Cerebellar cortex (tissue), 1 donor: Measurements from ENCODE around the gene TXK.

Source experiments
- DNase-seq: peaks from one replicate; pipeline ENCODE4 v3.0.0-alpha.2; 2015; ENCODE audit warnings: low spot score

The TXK gene

GRCh38 chr4:48103483-48104139, 30.4 kb downstream of the TXK start:
- DNase-seq, result no peak

DNA sequence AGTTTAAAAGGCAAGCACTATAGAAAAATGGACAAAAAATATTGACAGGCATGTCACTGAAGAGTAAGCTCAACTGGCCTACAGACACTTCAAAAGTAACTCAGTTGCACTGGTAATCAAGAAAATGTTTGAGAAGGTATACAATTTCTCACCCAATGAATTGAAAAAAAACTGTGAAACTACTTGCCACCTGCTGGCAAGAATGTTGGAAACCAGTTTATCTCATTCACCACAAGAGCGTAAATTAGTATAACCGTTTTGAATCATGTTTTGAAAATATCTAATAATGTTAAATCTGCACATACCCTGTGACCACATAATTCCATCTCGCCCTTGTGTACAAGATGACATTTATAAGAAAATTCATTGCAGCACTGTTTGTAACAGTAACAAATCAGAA, 31.7 kb downstream of the TXK start:
- no peak for DNase-seq

GRCh38 chr4:48100256-48100655, 33.8 kb downstream of the TXK start:
- no peak for DNase-seq

DNA sequence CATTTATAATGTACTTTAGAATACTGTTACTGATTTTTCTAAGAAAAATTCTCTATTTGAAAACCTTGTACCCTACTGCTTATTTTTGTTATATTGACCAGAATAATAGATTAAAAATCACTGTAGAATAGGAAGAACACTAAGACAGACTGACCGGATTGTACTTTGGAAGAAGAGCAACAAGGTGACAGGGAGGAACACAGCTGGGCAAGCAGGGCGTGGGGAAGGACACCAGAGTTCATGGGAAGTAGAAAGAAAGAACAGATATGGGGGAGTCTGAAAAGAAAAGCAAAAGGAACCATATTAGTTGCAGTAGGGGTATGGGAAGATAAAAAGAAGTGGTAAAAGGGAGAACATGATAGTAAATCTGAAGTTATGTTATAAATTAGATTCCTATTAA, 38.6 kb downstream of the TXK start:
- DNase-seq, result no peak

GRCh38 chr4:48093991-48094416, 40.0 kb downstream of the TXK start:
- no peak for DNase-seq

- no peak for DNase-seq
Measured at GRCh38 chr4:48090621-48091020, 43.4 kb downstream of the TXK start.

GRCh38 chr4:48085821-48086589, 48.0 kb downstream of the TXK start:
- no peak for DNase-seq

DNA sequence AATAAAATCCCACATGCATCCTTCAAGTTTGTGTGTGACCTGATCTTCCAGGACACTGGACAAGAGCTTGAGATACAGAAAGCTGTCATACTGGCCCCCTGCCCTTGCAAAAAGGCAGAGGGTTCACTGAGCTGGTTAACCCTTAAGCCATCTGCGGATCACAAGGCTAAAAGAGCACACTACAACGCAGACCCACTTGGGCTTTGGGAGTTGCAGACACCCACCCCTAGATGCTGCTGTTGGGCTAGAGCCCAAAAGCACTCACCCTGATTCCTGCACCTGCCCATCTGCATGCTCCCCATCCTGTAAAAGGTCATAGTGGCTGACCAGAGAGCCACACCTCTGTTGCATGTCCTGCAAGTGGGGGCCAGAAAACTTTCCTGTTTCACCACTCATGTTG, 51.1 kb downstream of the TXK start:
- no peak for DNase-seq

DNA sequence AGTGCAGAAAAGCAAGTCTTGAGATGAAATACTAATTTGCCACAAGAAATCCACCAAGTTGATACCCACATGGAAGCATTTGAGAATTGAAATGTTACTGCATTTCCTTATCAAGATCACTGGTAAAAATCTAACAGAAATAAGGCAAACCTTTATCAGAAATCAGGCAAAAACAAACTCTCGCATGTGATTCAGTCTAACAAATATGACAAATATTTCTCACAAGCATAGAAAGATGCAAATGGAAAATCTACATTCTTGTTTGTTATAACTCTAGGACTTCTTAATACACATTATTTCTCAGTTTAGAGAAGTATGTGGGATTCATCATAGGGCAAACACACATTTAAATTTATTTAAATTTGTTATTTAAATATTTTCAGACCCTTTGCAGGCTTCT, 52.9 kb downstream of the TXK start:
- DNase-seq, result no peak

DNA sequence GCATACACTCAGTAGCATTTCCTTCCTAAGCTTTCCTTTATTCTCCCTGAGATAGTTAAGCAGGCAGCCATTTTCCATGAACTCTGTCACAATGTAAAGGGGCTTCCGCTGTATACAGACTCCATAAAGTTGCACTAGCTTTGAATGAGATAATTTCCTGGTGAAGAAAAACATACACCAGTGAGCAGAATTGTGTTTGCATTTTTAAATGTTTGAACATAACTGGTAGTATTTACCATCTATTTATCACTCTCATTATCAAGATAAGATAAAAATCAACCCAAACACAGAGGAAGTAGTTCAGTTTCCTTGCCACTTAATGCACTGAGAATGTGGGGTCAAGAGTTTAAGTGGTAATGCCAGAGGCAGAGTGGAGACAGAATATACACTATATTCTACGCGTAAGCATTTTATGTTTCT, 54.1 kb downstream of the TXK start:
- DNase-seq, result no peak

DNA sequence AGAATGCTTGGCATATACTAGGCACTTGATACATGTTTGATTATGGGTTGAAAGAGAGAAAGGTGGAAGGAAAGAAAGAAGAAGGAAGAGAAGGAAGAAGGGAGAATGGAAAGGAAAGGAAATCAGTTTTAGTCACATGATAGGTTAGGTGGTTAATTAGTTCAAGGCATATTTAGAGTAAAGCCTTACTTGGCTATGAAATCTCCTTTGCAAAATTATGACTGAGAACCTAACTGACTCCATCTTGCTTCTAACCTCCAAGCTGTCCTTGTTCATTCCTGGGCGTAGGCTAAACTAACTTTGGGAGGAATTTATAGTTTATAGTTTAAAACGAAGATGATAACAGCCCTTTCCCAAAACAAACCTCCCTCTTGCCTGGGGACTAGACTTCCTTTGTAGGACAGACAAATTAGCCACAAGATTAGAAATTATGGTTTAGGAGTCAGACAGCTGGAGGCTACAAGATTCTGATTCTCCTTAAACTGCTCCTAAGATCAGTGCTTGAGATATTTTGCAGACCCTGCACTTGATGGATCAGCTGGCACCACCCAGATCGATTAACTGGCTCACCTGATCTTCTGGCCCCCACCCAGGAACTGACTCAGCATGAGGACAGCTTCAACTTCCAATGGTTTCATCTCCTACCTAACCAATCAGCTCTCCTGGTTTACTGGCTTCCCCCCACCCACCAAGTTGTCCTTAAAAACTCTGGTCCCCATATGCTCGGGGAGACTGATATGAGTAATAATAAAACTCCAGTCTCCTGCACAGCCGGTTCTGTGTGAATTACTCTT, 55.0 kb downstream of the TXK start:
- DNase-seq, result no peak

- no peak for DNase-seq
Measured at GRCh38 chr4:48078425-48078824, 55.6 kb downstream of the TXK start.

DNA sequence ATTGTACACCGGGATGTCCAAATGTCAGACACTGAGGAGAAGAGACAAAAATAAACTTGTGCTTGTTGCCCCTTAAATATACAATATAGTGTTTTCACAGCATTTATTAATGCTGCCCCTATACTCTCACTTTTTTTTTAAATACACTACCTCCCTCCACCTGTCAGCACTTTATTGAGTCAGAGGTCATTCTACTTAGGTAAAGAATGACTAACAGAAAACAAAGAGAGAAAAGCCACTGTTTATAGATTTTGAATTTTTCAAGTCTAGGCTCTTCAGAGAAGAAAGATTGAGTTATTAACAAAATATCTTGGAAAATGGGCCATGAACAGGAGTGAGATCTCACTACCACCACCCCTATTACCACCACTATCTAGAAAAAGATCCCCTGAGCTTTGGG, 59.4 kb downstream of the TXK start:
- no peak for DNase-seq

- no peak for DNase-seq
Measured at GRCh38 chr4:48073567-48074103, 60.4 kb downstream of the TXK start.

GRCh38 chr4:48071191-48071590, 62.9 kb downstream of the TXK start:
- no peak for DNase-seq

- no peak for DNase-seq
Measured at GRCh38 chr4:48069026-48069425, 65.0 kb downstream of the TXK start.

- no peak for DNase-seq
Measured at GRCh38 chr4:48068182-48068581, 65.9 kb downstream of the TXK start.

DNA sequence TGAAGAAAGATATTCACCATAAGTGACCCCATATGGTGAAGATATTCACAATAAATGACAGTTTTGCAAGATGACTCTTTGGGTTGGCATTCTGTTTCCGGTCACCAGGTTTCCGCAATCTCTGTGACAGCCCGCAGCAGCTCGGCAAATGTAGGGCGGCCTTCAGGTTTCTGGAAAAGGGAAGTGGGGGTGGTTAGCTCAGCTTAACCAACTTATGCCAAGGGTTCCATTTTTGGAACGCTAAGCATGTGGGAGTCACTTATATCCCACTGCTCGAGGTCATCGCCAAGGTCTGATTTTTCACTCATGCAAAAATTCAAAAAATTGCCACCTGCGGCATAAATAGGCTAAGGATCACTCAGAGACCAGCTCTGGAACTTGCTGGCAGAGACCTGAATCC, 66.5 kb downstream of the TXK start:
- no peak for DNase-seq

GRCh38 chr4:48065587-48066052, 68.4 kb downstream of the TXK start:
- DNase-seq, result no peak

DNA sequence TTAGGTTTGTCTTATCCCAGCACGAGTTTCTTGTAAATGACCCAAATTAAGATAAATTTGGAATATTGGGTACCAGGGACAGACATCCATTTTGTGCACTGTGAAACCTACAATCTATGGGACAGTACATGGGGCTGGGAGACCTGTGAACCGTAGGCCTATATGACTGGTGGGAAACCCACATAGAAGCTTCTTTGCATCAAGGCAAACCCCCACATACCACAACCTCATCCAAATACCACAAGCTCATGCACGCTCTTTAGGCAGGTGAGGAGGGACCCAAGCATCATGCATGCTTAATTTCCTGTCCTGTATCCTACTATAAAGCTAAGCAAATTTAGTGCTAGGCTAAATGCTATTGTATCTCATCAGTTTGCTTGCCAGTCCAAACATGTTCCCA, 69.7 kb downstream of the TXK start:
- no peak for DNase-seq

DNA sequence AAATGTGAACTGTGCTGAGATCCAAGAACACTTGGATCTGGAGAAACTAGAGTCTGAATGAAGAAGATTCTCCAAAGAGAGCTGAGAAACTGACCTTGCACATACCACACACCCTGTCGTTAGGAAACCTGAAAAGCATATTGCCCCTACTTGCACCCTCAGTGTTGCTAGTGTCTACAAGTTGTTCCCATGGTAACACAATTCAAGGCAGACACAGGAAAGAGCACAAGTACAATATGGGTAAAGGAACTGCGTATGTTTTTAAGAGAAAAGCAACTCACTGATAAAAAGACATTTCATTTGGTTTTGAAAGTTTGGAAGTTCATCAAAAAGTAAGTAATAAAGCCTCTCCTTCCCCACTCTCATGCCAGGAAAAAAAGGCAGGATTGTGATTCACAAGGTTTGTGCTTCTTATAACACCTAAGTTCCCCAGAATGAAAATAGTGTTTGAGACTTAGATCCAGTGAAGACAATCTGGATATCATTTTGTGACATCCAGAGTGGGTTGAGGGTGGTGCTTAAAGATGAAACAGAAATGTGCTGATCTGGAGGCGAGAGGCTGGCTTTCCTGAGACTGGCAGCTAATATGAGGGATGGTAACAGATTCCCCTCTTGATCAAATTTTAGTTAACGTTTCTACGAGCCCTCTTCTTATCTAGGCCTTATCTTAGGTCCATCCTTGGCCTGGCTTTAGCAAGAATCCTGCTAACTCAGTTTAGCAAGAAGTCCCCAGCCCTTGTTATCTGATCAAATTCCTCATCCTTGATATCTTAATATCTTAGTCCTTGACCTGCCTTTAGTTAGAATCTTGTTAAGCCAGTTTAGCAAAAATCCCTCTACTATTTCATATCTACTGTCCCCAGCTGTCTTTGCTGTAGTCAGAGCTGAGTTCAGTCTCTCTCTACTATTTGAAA, 75.2 kb downstream of the TXK start:
- no peak for DNase-seq

DNA sequence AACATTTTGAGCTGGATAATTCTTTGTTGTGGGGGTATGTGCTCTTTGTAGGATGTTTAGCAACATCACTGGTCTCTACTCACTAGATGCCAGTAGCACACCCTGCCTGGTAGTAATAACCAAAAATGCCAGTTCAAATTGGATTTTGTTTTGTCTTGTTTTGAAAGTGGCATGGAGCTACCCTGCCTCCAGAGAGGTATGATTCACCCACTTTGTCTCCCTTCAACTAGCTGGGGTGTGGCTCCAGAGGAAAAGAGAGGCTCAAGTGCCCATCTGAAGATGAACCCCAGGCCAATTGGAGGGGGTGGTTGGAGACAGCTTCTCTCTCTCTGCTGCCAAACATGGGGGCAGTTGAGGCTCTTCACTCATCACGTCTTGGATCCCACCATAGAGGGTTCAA, 83.0 kb downstream of the TXK start:
- no peak for DNase-seq
